ENCODE data around the gene MTA1.

Gene MTA1

DNA sequence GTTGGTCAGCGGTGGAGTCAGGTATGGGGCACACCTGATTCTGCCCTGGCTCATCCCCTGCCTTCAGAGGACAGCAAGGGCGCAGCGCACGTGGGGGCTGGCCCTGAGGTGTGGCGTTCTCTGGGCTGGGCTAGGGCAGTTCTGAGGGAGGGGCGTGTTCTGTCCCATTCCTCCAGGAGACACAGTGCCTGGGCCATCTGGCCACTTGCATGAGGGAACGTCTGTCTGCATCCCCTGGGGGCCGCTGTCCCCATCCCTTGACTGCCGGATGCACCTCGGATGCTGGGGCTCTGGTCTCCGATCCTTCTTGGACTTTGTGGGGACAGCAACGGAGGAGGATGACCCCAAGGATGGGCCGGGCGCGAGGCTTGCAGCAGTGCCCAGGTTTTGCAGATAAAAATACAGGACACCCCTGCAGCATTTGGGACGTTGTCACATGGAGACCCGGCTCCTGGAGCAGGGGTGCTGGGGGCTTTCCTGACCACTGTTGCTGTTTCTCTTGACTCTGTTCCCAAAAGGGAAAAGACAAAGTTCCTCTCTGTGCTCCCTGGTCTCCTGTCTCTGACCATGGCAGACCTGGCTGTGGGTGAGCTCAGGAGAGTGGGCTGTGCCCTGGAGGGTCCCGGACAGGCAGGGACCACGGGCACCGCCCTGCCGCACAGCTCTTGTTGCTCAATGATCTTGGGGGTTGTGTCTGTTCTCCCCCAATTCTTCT is 6.9 kb downstream of the MTA1 start:
- Histone ChIP-seq H3K4me1 (ENCODE audit: control insufficient read depth in 1 of 2, insufficient read depth in 1 of 2, low read depth in 1 of 2, low read length in 1 of 2) (peaks cover 0 to 4% of the 10 kb centered on the region in 2 experiments), H3K36me3 (no peaks in the 10 kb centered on the region), H3K27ac (no peak overlapping the region), H3K27me3 (no peaks in the 10 kb centered on the region), H3K4me3 (ENCODE audit: low read depth in 1 of 2, low read length in 1 of 2) (no peak overlapping the region), H3K9me3 (no peaks in the 10 kb centered on the region)
- TF ChIP-seq, protein P1, sequence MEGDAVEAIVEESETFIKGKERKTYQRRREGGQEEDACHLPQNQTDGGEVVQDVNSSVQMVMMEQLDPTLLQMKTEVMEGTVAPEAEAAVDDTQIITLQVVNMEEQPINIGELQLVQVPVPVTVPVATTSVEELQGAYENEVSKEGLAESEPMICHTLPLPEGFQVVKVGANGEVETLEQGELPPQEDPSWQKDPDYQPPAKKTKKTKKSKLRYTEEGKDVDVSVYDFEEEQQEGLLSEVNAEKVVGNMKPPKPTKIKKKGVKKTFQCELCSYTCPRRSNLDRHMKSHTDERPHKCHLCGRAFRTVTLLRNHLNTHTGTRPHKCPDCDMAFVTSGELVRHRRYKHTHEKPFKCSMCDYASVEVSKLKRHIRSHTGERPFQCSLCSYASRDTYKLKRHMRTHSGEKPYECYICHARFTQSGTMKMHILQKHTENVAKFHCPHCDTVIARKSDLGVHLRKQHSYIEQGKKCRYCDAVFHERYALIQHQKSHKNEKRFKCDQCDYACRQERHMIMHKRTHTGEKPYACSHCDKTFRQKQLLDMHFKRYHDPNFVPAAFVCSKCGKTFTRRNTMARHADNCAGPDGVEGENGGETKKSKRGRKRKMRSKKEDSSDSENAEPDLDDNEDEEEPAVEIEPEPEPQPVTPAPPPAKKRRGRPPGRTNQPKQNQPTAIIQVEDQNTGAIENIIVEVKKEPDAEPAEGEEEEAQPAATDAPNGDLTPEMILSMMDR (IDR thresholded peaks at IDR 0.05): no peak

DNA sequence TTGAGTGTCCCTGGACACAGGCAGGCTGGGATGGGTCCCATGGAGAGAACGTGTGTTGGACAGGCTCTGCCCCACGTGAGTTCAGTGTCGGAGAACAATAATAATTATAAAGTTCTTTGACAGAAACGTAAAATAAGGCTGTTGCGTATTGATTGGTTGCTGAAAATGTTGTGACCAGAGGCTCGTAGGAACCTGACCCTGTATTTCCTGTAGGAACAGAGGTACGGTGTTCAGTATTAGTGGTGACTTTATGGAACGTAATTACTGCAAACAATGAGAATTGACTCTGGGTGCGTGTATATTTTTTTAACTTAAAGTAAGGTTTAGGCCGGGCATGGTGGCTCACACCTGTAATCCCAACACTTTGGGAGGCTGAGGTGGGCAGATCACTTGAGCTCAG is 7.8 kb downstream of the MTA1 start:
- Histone ChIP-seq H3K9me3 (no peaks in the 10 kb centered on the region), H3K36me3 (no peaks in the 10 kb centered on the region), H3K27me3 (no peaks in the 10 kb centered on the region), H3K4me1 (ENCODE audit: control insufficient read depth in 1 of 2, insufficient read depth in 1 of 2, low read depth in 1 of 2, low read length in 1 of 2) (no peaks in the 10 kb centered on the region), H3K4me3 (ENCODE audit: low read depth in 1 of 2, low read length in 1 of 2) (no peak overlapping the region), H3K27ac (no peak overlapping the region)
- TF ChIP-seq, protein P1 (IDR thresholded peaks at IDR 0.05): no peak

DNA sequence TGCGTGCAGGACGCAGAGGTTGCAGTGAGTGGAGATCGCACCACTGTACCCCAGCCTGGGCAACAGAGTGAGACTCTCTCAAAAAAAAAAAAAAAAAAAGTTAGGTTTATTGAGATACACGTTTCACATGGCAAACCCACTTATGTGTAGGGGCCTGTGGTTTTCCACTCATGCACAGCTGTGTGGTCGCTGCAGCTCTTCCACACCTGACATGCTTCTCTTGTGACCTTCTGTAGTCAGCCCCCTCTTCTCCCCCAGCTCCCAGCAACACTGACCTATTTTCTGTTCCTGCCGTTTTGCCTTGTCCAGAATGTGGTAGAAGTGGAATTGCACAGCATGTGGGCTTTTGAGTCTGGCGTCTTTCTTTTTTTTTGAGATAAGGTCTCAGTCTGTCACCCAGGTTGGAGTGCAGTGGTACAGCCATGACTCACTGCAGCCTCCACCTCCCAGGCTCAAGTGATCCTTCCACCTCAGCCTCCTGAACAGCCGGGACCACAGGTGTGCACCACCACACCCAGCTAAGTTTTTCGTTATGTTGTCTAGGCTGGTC is 8.4 kb downstream of the MTA1 start:
- TF ChIP-seq, protein P1 (IDR thresholded peaks at IDR 0.05): no peak
- Histone ChIP-seq H3K4me1 (ENCODE audit: control insufficient read depth in 1 of 2, insufficient read depth in 1 of 2, low read depth in 1 of 2, low read length in 1 of 2) (no peaks in the 10 kb centered on the region), H3K4me3 (ENCODE audit: low read depth in 1 of 2, low read length in 1 of 2) (no peak overlapping the region), H3K9me3 (no peaks in the 10 kb centered on the region), H3K27ac (no peak overlapping the region), H3K27me3 (no peaks in the 10 kb centered on the region), H3K36me3 (no peaks in the 10 kb centered on the region)

DNA sequence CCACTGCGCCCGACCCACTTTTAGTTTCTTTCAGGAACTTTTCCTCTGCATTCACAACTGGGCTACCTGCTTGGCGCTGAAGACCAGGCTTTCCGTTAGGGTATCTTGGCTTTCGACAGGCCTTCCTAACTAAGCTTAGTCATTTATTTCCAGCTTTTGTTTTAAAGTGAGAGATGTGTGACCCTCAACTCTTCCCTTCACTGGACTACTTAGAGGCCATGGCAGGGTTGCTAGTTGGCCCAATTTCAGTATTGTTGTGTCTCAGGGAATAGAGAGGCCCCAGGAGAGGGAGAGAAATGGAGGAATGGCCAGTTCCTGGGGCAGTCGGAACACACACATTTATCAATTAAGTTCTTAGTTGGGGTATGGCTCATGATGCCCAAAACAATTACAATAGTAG is 10.4 kb downstream of the MTA1 start:
- no peaks in the 10 kb centered on the region for H3K27me3 ChIP-seq
- no peaks in the 10 kb centered on the region for H3K4me1 ChIP-seq (ENCODE audit: control insufficient read depth in 1 of 2, insufficient read depth in 1 of 2, low read depth in 1 of 2, low read length in 1 of 2)
- H3K36me3 ChIP-seq: no peaks in the 10 kb centered on the region
- TF ChIP-seq, protein P1 (IDR thresholded peaks at IDR 0.05): no peak
- H3K9me3 ChIP-seq: no peaks in the 10 kb centered on the region
- no peak overlapping the region for H3K27ac ChIP-seq
- no peak overlapping the region for H3K4me3 ChIP-seq (ENCODE audit: low read depth in 1 of 2, low read length in 1 of 2)

DNA sequence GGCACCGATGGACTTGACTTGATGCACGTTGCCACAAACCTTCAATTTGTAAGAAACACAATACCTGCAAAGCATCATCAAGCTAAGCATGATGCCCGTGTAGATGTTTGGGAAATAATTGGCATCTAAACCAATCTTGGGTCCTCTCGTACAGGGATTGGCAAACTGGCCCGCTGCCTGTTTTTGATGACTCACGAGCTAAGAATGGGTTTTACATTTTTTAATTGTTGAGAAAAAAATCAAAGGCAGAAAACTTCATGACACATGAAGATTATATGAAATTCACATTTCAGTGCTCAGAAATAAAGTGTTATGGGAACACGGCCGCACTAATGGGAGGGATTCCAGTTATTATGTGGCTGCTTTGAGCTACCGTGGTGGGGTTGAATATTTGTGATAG is 10.9 kb downstream of the MTA1 start:
- Histone ChIP-seq H3K27ac (no peak overlapping the region), H3K27me3 (no peaks in the 10 kb centered on the region), H3K36me3 (no peaks in the 10 kb centered on the region), H3K4me1 (ENCODE audit: control insufficient read depth in 1 of 2, insufficient read depth in 1 of 2, low read depth in 1 of 2, low read length in 1 of 2) (no peaks in the 10 kb centered on the region), H3K4me3 (ENCODE audit: low read depth in 1 of 2, low read length in 1 of 2) (no peak overlapping the region), H3K9me3 (no peaks in the 10 kb centered on the region)
- TF ChIP-seq, protein P1 (IDR thresholded peaks at IDR 0.05): no peak
